ENCODE data around the gene NRROS.

GRCh38 chr3:196654006-196654734 lies 14.7 kb downstream of the NRROS start:
- TF ChIP-seq CTCF (IDR thresholded peaks at IDR 0.05) (no peak), POLR2A (IDR thresholded peaks at IDR 0.05) (no peak)

Data from adrenal gland (tissue), 5 donors.